Suprapubic skin (tissue), 3 donors: ENCODE data around the gene IGSF5.

Experiments used
- CTCF ChIP-seq, 2 donors: fragments of 200-600 bp in 1 of 2; fragments of 450-650 bp in 1 of 2; sonication (generic) in 1 of 2; IDR thresholded peaks; one replicate each; pipeline ENCODE4 v1.5.1; 2016 to 2019; ENCODE audit warnings: antibody characterized with exemption in 2 of 2, mild to moderate bottlenecking in 1 of 2, moderate library complexity in 1 of 2
- POLR2AphosphoS5 ChIP-seq, 3 donors: sonication (generic); formaldehyde crosslinking; IDR thresholded peaks; one replicate each; pipeline ENCODE4 v1.6.1; 2017; ENCODE audit warnings: antibody characterized with exemption in 3 of 3

- TF ChIP-seq CTCF (IDR thresholded peaks at IDR 0.05) = no peak
- no peak for TF ChIP-seq POLR2AphosphoS5 (IDR thresholded peaks at IDR 0.05)
Observed at GRCh38 chr21:39738566-39738965, 6.4 kb upstream of the IGSF5 start.
